SU-DHL-6 (cell line): ENCODE data around the gene RTF2.

ENCODE experiments used
- H2AFZ ChIP-seq: fragments of 200-600 bp; sonication (generic); 2 replicates; pipeline ENCODE4 v1.6.1; 2014; ENCODE audit warnings: low read depth, mild to moderate bottlenecking, moderate library complexity, mixed read lengths, antibody characterized with exemption, low read length; ENCODE audit not compliant: severe bottlenecking
- H3F3A ChIP-seq: fragments of 200-600 bp; shearing (Covaris generic); 2 replicates; pipeline ENCODE4 v1.6.0; 2016; ENCODE audit warnings: antibody characterized with exemption, mild to moderate bottlenecking; ENCODE audit not compliant: insufficient read depth
- H3K27ac ChIP-seq: fragments of 200-600 bp; sonication (generic); 2 replicates; pipeline ENCODE4 v1.5.1; 2016; ENCODE audit warnings: low read depth, mild to moderate bottlenecking, low read length, moderate library complexity, mixed read lengths
- H3K27me3 ChIP-seq: fragments of 200-600 bp; sonication (generic), shearing (Covaris generic); 2 replicates; pipeline ENCODE4 v1.6.0; 2014; ENCODE audit warnings: mild to moderate bottlenecking, low read length
- H3K36me3 ChIP-seq: fragments of 200-600 bp; sonication (generic); 2 replicates; pipeline ENCODE4 v1.6.1; 2014; ENCODE audit warnings: mild to moderate bottlenecking, low read length, mixed read lengths
- H3K4me2 ChIP-seq: fragments of 300-600, 200-600 bp; shearing (Covaris generic), sonication (generic); 2 replicates; pipeline ENCODE4 v1.6.0; 2014; ENCODE audit warnings: low read length, low read depth, mild to moderate bottlenecking; ENCODE audit not compliant: poor library complexity, severe bottlenecking
- H3K4me3 ChIP-seq: fragments of 200-600 bp; sonication (generic); 2 replicates; pipeline ENCODE4 v1.5.1; 2014; ENCODE audit warnings: antibody characterized with exemption, low read length, mild to moderate bottlenecking, mixed read lengths; ENCODE audit not compliant: insufficient read depth, poor library complexity, severe bottlenecking
- H3K79me2 ChIP-seq: fragments of 200-600 bp; sonication (generic); 2 replicates; pipeline ENCODE4 v1.6.1; 2014; ENCODE audit warnings: mild to moderate bottlenecking, low read length, moderate library complexity; ENCODE audit not compliant: insufficient read depth
- H3K9ac ChIP-seq: fragments of 200-600 bp; sonication (generic); 2 replicates; pipeline ENCODE4 v1.7.0; 2014; ENCODE audit warnings: mild to moderate bottlenecking, low read length
- H3K9me2 ChIP-seq: fragments of 200-600 bp; sonication (generic); replicated peaks from 2 replicates; pipeline ENCODE4 v1.6.1; 2014; ENCODE audit warnings: low read length; ENCODE audit not compliant: insufficient read depth
- H3K9me3 ChIP-seq: fragments of 200-600 bp; sonication (generic); 2 replicates; pipeline ENCODE4 v1.6.1; 2014; ENCODE audit warnings: low read length, mixed read lengths; ENCODE audit not compliant: insufficient read depth
- H4K20me1 ChIP-seq: fragments of 200-600 bp; sonication (generic); 2 replicates; pipeline ENCODE4 v1.6.1; 2014; ENCODE audit warnings: low read depth, mild to moderate bottlenecking, antibody characterized with exemption, low read length, moderate library complexity, mixed read lengths
- CTCF ChIP-seq: fragments of 200-600 bp; sonication (generic); IDR thresholded peaks from one replicate; pipeline ENCODE4 v1.5.1; 2017; ENCODE audit warnings: antibody characterized with exemption, mild to moderate bottlenecking, low read length, moderate library complexity; ENCODE audit not compliant: insufficient read depth, poor library complexity, severe bottlenecking
- EZH2phosphoT487 ChIP-seq: fragments of 200-600 bp; sonication (generic), shearing (Covaris generic); conservative IDR thresholded peaks from 2 replicates; pipeline ENCODE4 v1.6.1; 2018; ENCODE audit warnings: mild to moderate bottlenecking, antibody characterized with exemption, low read length, moderate library complexity, mixed read lengths

Gene RTF2

DNA sequence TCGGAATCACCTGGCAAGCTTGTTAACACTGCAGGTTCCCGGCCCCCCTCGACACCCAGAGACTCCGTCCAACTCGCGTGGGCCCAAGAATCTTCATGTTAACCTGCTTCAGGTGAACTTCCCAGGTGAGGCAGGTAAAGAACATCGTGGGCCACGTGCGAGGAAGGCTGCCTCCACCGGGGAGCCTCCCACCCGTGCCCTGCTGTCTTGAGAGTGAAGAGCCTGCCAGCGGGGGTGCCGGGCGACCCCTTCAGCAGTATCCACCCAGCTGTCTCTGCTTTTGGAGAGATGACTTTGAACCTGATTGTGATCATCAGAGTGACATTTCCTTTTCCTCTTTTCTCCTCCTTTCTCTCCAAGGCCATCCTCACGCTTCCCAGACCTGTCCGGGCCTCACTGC lies 22.9 kb upstream of the RTF2 start:
- no peaks in the 10 kb centered on the region for H3K27me3 ChIP-seq
- no peak overlapping the region for H3K4me3 ChIP-seq
- no peak overlapping the region for H3K9ac ChIP-seq
- no peak overlapping the region for H3K4me2 ChIP-seq
- no peaks in the 10 kb centered on the region for H3F3A ChIP-seq
- H3K27ac ChIP-seq, result no peak overlapping the region
- no peaks in the 10 kb centered on the region for H3K36me3 ChIP-seq
- H2AFZ ChIP-seq, result no peak overlapping the region
- no peaks in the 10 kb centered on the region for H3K9me3 ChIP-seq
- H3K9me2 ChIP-seq, result no peaks in the 10 kb centered on the region
- no peaks in the 10 kb centered on the region for H3K79me2 ChIP-seq
- H4K20me1 ChIP-seq, result no peaks in the 10 kb centered on the region
- TF ChIP-seq EZH2phosphoT487 (no peak), CTCF (no peak)

DNA sequence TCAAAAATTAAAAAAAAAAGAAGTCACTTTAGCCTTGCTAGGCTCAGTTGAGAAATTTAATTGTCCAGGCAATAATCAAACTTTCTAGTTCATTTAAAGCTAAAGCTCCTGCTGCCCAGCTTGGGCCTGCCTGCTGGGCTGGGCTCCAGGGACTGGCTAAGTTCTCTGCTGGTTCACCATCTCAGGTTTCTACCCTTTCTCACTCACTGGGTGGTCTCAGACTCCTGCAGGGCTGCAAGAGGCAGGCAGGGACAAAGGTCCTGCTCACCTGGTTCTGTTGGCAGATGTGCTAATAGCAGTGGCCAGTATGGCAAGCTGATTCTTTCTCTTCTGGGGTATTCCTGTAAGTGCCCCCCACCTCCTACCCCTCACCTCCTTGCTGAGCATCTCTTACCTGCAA lies 21.2 kb upstream of the RTF2 start:
- H3K9me2 ChIP-seq, result no peaks in the 10 kb centered on the region
- H3K9me3 ChIP-seq, result no peaks in the 10 kb centered on the region
- no peaks in the 10 kb centered on the region for H3K79me2 ChIP-seq
- no peaks in the 10 kb centered on the region for H3F3A ChIP-seq
- no peaks in the 10 kb centered on the region for H4K20me1 ChIP-seq
- no peak overlapping the region for H3K4me3 ChIP-seq
- TF ChIP-seq CTCF (no peak), EZH2phosphoT487 (no peak)
- no peak overlapping the region for H2AFZ ChIP-seq
- H3K4me2 ChIP-seq, result no peak overlapping the region
- H3K36me3 ChIP-seq, result no peaks in the 10 kb centered on the region
- H3K27ac ChIP-seq, result no peak overlapping the region
- H3K27me3 ChIP-seq, result no peaks in the 10 kb centered on the region
- no peak overlapping the region for H3K9ac ChIP-seq

DNA sequence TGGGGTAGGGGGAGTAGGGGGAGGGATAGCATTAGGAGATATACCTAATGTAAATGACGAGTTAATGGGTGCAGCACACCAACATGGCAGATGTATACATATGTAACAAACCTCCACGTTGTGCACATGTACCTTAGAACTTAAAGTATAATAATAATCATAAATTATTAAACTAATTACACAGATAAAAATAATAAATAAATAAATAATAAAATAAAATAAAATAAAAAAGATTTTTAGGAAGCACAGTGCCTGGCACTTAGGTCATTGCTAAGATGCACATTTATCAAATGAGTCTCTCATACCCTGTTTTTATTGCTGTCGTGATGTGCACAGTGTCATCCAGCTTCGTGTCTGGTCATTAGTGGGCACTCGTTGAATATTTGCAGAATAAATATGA lies 19.0 kb upstream of the RTF2 start:
- no peaks in the 10 kb centered on the region for H3K9me2 ChIP-seq
- TF ChIP-seq CTCF, result no peak
- TF ChIP-seq EZH2phosphoT487, result no peak

More for the DNA sequence above, 19.0 kb upstream of the RTF2 start:
- no peak overlapping the region for H3K27ac ChIP-seq
- H3K9ac ChIP-seq, result no peak overlapping the region
- H3K9me3 ChIP-seq, result no peaks in the 10 kb centered on the region
- no peaks in the 10 kb centered on the region for H3K79me2 ChIP-seq
- no peak overlapping the region for H2AFZ ChIP-seq
- no peaks in the 10 kb centered on the region for H3F3A ChIP-seq
- H3K4me2 ChIP-seq, result no peak overlapping the region
- H3K27me3 ChIP-seq, result no peaks in the 10 kb centered on the region
- H4K20me1 ChIP-seq, result no peaks in the 10 kb centered on the region
- no peak overlapping the region for H3K4me3 ChIP-seq
- H3K36me3 ChIP-seq, result no peaks in the 10 kb centered on the region
